Measurements from ENCODE around the gene SNED1.
"Not testable (repeated sequence)": the region's sequence is repeated elsewhere in the genome, so short reads cannot be mapped to it uniquely, and the experiment has no call there.

SNED1 gene

GRCh38 chr2:241104611-241105010 lies 106.2 kb downstream of the SNED1 start:
- DNase-seq (ENCODE audit: low read depth in 1 of 2, low spot score in 1 of 2), result not testable (repeated sequence)

- DNase-seq (ENCODE audit: low read depth in 1 of 2, low spot score in 1 of 2), result no peak
Observed at GRCh38 chr2:241105641-241106040, 107.2 kb downstream of the SNED1 start.

- no peak for DNase-seq (ENCODE audit: low read depth in 1 of 2, low spot score in 1 of 2)
Observed at GRCh38 chr2:241107031-241107783, 108.8 kb downstream of the SNED1 start.

GRCh38 chr2:241108271-241109209 lies 110.1 kb downstream of the SNED1 start:
- DNase-seq (ENCODE audit: low read depth in 1 of 2, low spot score in 1 of 2), result no peak

- DNase-seq (ENCODE audit: low read depth in 1 of 2, low spot score in 1 of 2), result no peak
Observed at GRCh38 chr2:241109210-241110088, 111.0 kb downstream of the SNED1 start.

- DNase-seq (ENCODE audit: low read depth in 1 of 2, low spot score in 1 of 2), result no peak
Observed at GRCh38 chr2:241110089-241110606, 111.7 kb downstream of the SNED1 start.

GRCh38 chr2:241110607-241111439 lies 112.4 kb downstream of the SNED1 start:
- DNase-seq (ENCODE audit: low read depth in 1 of 2, low spot score in 1 of 2), result no peak

GRCh38 chr2:241111440-241111805 lies 113.0 kb downstream of the SNED1 start:
- no peak for DNase-seq (ENCODE audit: low read depth in 1 of 2, low spot score in 1 of 2)

GRCh38 chr2:241112046-241112445 lies 113.6 kb downstream of the SNED1 start:
- DNase-seq (ENCODE audit: low read depth in 1 of 2, low spot score in 1 of 2), result no peak

- DNase-seq (ENCODE audit: low read depth in 1 of 2, low spot score in 1 of 2), result peak in 1 of 2 donors; percentile 21
Observed at GRCh38 chr2:241112592-241112991, 114.2 kb downstream of the SNED1 start.

GRCh38 chr2:241114836-241115235 lies 116.4 kb downstream of the SNED1 start:
- DNase-seq (ENCODE audit: low read depth in 1 of 2, low spot score in 1 of 2), result no peak

- no peak for DNase-seq (ENCODE audit: low read depth in 1 of 2, low spot score in 1 of 2)
Observed at GRCh38 chr2:241115361-241115760, 116.9 kb downstream of the SNED1 start.

- DNase-seq (ENCODE audit: low read depth in 1 of 2, low spot score in 1 of 2), result no peak
Observed at GRCh38 chr2:241116606-241117560, 118.5 kb downstream of the SNED1 start.

- DNase-seq (ENCODE audit: low read depth in 1 of 2, low spot score in 1 of 2), result no peak
Observed at GRCh38 chr2:241118737-241119505, 120.5 kb downstream of the SNED1 start.

- DNase-seq (ENCODE audit: low read depth in 1 of 2, low spot score in 1 of 2), result no peak
Observed at GRCh38 chr2:241120440-241120839, 122.0 kb downstream of the SNED1 start.

GRCh38 chr2:241121008-241121407 lies 122.6 kb downstream of the SNED1 start:
- no peak for DNase-seq (ENCODE audit: low read depth in 1 of 2, low spot score in 1 of 2)

- no peak for DNase-seq (ENCODE audit: low read depth in 1 of 2, low spot score in 1 of 2)
Observed at GRCh38 chr2:241122376-241123002, 124.1 kb downstream of the SNED1 start.
